Cortex of kidney (tissue), 1 donor: ENCODE measurements around the gene RBM46.
"Not testable (repeated sequence)": the region's sequence is repeated elsewhere in the genome, so short reads cannot be mapped to it uniquely, and the experiment has no call there.

Experiments used
- DNase-seq: peaks from one replicate; lab custom pipeline; 2025; lab: John Stamatoyannopoulos, UW

RBM46 gene

DNA sequence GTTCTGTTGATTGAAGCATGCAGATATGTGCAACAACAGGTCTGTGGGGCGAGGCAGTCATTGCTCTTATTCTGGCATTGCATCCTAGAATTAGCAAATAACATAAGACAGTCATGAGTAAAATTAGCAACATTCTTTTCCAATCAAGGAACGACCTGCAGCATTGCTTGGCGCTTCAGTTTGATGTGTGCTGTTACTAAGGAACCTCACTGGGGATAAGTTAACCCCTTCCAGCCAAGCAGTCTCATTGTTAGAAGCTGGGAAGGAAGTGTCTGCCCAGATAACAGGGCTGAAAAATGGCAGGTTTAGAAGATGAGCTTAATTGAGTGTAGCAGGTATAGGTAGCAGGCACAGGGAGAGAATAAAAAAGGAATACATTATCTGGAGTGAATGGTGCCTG is 55.4 kb downstream of the RBM46 start:
- no peak for DNase-seq

DNA sequence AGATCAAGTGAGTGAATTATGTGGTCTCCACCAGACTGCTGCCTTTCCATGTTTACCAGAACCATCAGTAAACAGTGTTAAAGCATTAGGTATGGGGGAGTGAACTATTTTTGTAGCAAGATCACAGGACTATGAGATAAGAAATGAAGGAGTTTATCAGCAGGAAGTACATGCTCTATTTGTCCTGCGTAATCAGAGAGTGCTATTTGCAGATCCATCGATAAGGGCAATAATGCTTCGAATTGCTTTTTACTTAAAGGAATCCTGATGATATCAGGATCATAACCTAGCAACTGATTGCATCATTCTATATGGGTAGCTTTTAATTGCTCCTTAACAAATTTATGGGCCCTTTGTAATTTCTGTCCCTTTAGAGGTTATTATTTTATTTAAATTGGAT is 57.1 kb downstream of the RBM46 start:
- no peak for DNase-seq

DNA sequence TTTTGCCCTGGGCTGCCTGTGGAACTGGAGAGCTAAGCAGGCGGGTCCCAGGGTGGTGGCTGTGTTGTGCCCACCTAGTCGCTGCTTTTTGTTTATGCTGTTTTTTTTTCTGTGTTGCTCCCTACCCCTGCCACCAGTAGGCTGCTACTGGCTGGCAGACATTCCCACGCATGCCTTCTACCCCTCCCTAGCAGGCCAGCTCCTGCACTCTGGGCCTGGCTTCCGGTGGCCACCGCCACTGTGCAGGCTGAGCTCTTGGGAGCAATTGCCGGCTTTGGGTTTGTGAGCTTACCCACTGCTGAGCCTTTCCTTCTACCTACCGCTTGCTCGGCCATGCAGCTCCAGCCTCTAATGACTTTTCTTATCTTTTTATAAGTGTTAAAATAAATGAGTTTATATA is 57.6 kb downstream of the RBM46 start:
- DNase-seq: no peak

DNA sequence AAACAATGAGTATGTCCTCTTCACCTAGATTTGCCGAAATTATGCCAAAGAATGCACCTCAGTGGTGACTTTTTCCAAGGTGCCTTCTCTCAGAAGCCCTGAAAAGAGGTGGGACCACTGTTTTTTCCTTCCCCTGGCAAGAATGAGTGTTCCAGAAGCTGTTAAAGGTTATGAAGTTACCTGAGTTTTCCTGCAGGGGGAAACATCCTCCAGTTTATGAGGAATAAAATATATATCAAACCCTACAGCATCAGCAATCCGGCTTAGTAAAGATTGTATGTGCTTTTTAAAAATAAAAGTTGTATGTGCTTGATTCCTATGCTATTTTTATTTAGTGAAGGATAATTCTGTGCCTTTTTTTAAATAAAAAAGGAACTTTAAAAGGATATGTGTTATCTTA is 73.3 kb downstream of the RBM46 start:
- no peak for DNase-seq

DNA sequence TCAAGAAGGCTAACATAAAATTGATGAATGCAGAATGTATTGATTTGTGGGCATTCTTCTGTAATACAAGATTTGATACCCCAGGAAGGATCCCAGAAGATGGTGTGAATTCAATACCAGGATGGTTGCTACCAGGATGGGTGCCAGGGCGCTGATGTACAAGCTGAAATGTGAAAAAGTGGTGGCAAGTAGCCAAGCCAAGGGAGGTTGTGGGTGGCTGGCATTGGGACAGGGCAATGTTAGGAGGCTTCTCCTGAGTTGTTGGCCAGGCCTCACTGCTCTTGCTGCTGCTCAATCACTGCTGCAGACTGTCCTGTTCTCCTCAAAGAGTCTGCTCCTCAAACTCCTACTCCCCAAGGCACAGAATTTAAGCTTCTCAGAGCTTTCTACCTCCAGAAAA is 77.1 kb downstream of the RBM46 start:
- no peak for DNase-seq

DNA sequence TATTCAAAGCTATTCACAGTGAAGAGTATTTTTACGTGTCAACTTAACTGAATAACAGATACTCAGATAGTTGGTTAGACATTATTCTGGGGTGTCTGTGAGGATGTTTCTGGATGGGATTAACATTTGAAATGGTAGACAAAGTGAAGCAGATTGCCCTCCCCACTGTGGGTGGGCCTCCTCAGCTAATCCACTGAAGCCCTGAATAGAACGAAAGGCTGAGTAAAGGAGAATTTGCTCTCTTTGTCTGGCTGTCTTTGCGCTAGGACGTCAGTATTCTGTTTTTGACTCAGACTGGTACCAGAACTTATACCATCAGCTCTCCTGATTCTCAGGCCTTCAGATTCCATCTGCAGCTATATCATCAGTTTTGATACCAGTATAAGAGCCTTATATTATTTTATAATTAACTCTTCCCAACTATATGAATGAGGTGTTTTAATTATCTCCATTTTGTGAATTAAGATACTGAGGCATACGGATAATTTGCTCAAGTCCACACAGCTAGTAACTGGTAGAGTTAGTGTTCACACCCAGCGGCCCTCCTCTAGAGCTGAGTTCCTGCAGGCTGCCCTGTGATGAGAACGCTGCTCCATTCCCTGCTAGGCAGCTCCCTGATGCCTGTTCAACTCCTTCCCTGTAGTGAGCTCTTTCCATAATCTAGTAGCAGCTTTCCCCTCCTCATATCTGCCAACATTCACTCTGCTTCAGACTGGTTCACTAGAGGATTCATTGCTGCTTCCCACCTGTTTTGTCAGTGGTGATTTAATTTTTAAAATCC is 87.5 kb downstream of the RBM46 start:
- no peak for DNase-seq

DNA sequence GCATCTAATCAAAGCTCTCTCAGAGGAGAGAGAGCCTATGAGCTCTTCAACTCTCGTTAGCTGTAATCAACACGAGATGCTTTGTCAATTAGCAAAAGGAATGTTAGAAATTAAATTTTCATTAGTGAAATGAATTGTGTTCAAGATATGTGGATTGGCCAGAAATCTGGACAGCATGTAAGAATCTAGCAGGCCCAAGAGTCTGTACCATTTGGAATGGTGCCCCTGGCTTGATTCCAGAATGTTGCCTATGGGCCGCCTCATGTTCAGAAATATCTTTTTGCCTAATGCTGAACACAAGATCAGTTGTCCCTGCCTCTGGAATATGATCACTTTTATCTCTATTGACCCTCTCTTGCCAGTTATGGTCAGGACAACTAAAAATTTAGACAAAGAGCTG is 88.2 kb downstream of the RBM46 start:
- DNase-seq: no peak

DNA sequence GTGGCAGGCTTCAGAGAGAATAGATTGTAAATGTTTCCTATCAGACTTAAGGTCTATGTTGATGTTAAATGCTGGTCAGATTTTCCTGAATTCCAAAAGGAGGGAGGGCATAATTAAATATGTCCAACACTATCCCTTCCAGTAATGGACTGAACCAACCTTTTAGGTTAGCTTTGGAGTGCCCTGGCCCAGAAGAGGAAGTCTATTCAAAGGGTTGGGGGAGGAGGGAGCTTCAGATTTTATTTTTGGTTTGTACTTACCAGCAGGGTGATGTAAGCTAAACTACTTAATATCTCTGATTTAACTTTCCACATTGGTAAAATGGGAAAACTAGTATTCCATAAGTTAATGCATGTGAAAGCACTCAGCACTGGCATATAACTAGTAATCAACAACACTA is 91.1 kb downstream of the RBM46 start:
- no peak for DNase-seq

DNA sequence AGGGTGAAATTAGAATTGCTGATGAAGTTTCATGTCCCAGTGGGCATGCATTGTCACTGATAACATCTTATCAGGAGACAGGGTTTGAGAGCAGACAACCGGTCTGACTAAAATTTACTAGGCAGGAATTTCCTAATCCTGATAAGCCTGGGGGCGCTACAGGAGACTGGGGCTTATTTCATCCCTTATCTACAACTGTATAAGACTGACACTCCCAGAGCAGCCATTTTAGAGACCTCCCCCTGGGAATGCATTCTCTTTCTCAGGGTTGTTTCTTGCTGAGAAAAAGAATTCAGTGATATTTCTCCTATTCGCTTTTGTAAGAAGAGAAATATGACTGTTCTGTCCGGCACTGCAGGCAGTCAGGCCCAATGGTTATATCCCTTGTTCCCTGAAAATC is 93.0 kb downstream of the RBM46 start:
- not testable (repeated sequence) for DNase-seq

DNA sequence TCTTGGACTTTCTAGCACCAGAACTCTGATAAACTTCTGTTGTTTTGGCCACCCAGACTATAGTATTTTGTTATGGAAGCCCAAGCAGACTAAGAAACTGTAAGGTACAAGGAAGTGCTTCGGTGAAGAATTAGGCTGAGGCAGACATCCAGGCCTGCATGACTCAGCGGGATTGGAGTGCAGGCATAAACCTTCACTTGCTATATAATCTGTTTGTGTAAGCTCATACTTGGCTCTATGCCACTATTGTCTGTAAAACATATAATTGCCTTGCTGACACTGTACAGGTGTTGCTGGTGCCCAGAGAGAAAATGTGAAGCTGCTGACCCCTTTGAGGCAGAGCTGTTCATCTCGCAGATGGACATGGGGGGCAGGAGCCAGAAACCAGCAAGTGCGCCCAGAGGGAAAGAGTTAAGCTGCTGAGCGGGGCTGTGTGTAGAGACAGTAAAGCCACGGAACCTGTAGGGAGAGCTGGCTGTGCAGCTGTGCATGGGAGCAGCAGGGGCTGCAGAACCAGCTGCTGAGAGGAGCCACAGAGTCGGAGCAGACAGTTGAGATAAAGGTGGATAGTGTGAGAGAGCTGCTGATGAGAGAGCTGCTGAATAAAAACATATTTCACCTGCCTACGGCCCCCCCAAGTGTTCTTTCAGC is 96.2 kb downstream of the RBM46 start:
- DNase-seq: no peak
